ENCODE measurements around the gene NDUFB2. TPM values are rescaled to one million over a fixed set of nuclear protein-coding genes. Genes with fewer than 3 reads are reported as not detected.
A peak's percentile ranks its signal among the peaks of the same experiment; 100 is the strongest.

Gene NDUFB2
- total RNA-seq, 1 experiment from 2014 or later, result 152 TPM

- TF ChIP-seq ATF2 (CRISPR knock-in tag; IDR thresholded peaks at IDR 0.05; ENCODE audit: borderline replicate concordance, low read depth), result no peak
- TF ChIP-seq ZNF671 (CRISPR knock-in tag; IDR thresholded peaks at IDR 0.05), result no peak
- no peak for TF ChIP-seq USF2 (CRISPR knock-in tag; IDR thresholded peaks at IDR 0.05)
Observed at GRCh38 chr7:140724706-140725105, 28.2 kb downstream of the NDUFB2 start (continued).

- Mint-ChIP-seq H3K9me3 (no peaks in the 10 kb centered on the region), H3K4me3 (no peak overlapping the region), H3K27ac (peak overlapping the region; percentile 12; the same call in 1 of the 2 replicates), H3K27me3 (ENCODE audit: low read depth) (no peaks in the 10 kb centered on the region), H3K4me1 (no peaks in the 10 kb centered on the region), H3K36me3 (no peaks in the 10 kb centered on the region)
- ATAC-seq (no peak), DNase-seq (ENCODE audit: low spot score) (no peak)
- POLR2A ChIA-PET, result interaction anchor here (0.9 kb wide), 1 partner anchor 20 kb away, joined by 3 read pairs; no protein-coding TSS in a partner anchor
- TF ChIP-seq ZNF512 (CRISPR knock-in tag; IDR thresholded peaks at IDR 0.05; ENCODE audit: borderline replicate concordance) (no peak), E2F1 (CRISPR knock-in tag; IDR thresholded peaks at IDR 0.05) (no peak), NR2C2 (CRISPR knock-in tag; IDR thresholded peaks at IDR 0.05) (no peak), ZNF317 (CRISPR knock-in tag; IDR thresholded peaks at IDR 0.05; ENCODE audit: borderline replicate concordance, low read depth) (no peak)
- CTCF ChIA-PET, result interaction anchor here (0.6 to 1.8 kb wide), 21 partner anchors 11 to 1009 kb away, joined by 3 to 15 read pairs (median 4); partner anchors contain the start of genes DENND2A and MRPS33
Observed at GRCh38 chr7:140726281-140726680, 29.8 kb downstream of the NDUFB2 start.

GRCh38 chr7:140732416-140732815, 35.9 kb downstream of the NDUFB2 start:
- DNase-seq (ENCODE audit: low spot score) (no peak), ATAC-seq (peak; percentile 84)
- Mint-ChIP-seq H3K27me3 (ENCODE audit: low read depth) (no peaks in the 10 kb centered on the region), H3K4me1 (peaks cover 5% of the 10 kb centered on the region), H3K4me3 (no peak overlapping the region), H3K27ac (peak overlapping the region; percentile 1; the same call in 1 of the 2 replicates), H3K9me3 (no peaks in the 10 kb centered on the region), H3K36me3 (no peaks in the 10 kb centered on the region; the same call in 1 of the 2 replicates)
- ChIA-PET CTCF (no interaction called here), POLR2A (no interaction called here)
- TF ChIP-seq ZNF317 (CRISPR knock-in tag; IDR thresholded peaks at IDR 0.05; ENCODE audit: borderline replicate concordance, low read depth) (no peak), MXD4 (CRISPR knock-in tag; IDR thresholded peaks at IDR 0.05; ENCODE audit: borderline replicate concordance) (no peak), E2F5 (CRISPR knock-in tag; IDR thresholded peaks at IDR 0.05) (no peak), FOXK1 (CRISPR knock-in tag; IDR thresholded peaks at IDR 0.05) (no peak), STAT6 (CRISPR knock-in tag; conservative IDR thresholded peaks at IDR 0.05; ENCODE audit: low read depth) (no peak), TEAD4 (CRISPR knock-in tag; IDR thresholded peaks at IDR 0.05) (no peak), ATF6 (CRISPR knock-in tag; IDR thresholded peaks at IDR 0.05) (no peak), ZMAT4 (CRISPR knock-in tag; IDR thresholded peaks at IDR 0.05) (no peak)

All from WTC11 (cell line).